HG03575 (cell line): ENCODE results near the gene ALG12.
"Not testable (repeated sequence)": the region's sequence is repeated elsewhere in the genome, so short reads cannot be mapped to it uniquely, and the experiment has no call there.

Experiments
- ATAC-seq: cut with Tn5 transposase; IDR thresholded peaks from one replicate; pipeline ENCODE4 v1.9.1; 2021; ENCODE audit not compliant: unreplicated experiment, insufficient number of reproducible peaks, low FRiP score; ENCODE audit errors: extremely low read depth

Gene ALG12

DNA sequence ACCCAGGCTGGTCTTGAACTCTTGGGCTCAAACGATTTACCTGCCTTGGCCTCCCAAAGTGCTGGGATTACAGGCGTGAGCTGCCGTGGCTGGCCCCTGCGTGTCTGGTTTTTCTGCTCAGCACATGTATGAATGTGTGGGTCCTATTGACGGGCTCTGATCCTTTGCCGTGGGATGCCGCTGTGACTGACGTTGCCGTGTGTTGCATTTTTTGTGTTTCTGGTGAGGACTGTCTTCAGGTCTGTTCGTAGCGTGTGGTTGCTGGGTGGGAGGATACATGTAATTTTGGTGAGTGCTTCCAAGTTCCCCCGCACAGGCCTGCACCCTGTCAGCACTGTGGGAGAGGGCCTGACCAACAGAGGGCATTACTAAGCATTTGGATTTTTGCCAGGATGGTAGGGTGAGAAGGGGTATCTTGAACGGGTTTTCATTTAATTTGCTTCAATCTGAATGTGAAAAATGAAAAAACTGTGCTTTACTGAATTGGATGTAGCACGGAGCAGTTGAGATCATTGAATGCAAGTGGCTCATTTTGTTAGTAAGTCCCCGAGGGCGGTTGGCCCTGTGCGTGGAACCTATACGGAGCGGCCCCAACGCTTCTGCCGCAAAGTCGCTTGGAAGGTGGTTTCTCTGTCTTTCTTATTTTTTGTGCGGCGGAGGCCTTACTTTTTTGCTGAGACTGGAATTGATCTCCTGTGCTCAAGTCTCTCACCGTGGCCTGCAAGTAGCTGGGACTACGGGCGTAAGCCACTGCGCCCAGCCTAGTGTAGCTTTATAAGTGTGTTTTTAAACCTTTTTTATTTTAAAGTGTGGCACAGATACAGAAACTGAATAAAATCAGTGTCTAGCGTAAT, 56.4 kb downstream of the ALG12 start:
- ATAC-seq, result no peak

DNA sequence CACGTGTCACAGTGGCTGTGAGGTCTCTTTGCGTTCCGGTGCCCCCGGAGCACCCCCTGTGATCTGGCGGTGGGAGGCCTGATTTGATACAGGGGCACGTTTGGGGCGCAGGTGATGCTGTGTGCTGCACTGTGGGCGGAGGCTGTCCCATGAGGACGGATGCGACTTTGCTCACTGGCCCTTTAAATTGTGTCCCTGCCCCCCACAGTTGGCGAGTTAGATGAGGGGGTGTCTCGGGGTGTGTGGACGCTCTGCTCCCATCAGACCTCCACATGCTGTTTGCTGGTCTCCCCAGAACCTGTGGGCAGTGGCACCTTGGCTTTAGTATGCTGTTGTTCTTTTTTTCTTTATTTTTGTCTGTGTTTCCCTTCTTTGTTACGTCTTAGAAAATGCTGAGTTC, 59.4 kb downstream of the ALG12 start:
- ATAC-seq, result no peak

- no peak for ATAC-seq
Measured at GRCh38 chr22:49856766-49857618, 61.2 kb downstream of the ALG12 start.

GRCh38 chr22:49856343-49856742, 61.9 kb downstream of the ALG12 start:
- ATAC-seq, result no peak

- no peak for ATAC-seq
Measured at GRCh38 chr22:49855251-49855911, 62.9 kb downstream of the ALG12 start.

DNA sequence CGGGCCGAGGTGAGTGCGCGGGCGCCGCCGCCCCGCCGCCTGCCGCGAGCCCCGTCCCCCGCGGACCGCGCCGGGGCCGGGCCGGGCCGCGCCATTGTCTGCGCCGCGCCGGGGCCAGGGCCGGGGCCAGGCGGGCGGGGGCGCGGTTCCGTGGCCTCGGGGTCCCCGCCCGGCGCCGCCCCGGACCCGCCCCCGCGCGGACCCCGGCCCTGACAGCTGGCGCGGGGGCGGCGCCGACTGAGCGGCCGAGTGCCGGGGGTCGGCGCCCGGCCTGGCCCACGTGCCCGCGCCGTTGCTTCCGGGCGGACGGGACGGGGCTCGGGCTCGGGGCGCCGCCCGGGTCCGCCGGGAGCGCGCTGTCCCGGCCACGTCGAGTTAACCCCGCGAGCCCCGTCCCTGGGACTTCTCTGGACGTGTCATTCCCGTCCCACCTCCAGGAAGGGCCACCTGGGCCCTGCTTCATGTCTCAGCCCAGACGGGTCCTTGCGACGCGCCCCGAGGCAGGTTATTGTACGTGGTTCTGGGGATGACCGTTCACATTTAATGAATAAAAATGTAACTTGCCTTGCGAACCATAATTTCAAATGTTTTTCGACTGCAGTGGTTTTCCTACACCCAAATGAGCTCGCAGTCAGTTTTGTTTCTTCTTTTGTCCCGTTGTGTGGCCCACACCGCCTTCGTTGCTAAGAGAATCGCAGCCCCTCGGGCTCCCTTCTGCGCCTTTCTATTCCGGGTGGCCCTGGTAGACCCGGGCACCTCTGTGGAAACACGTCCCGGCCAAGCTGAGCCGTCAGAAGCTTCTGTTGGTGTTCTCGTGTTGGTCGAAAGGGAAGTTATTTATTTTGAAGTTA, 64.0 kb downstream of the ALG12 start:
- ATAC-seq, result no peak

DNA sequence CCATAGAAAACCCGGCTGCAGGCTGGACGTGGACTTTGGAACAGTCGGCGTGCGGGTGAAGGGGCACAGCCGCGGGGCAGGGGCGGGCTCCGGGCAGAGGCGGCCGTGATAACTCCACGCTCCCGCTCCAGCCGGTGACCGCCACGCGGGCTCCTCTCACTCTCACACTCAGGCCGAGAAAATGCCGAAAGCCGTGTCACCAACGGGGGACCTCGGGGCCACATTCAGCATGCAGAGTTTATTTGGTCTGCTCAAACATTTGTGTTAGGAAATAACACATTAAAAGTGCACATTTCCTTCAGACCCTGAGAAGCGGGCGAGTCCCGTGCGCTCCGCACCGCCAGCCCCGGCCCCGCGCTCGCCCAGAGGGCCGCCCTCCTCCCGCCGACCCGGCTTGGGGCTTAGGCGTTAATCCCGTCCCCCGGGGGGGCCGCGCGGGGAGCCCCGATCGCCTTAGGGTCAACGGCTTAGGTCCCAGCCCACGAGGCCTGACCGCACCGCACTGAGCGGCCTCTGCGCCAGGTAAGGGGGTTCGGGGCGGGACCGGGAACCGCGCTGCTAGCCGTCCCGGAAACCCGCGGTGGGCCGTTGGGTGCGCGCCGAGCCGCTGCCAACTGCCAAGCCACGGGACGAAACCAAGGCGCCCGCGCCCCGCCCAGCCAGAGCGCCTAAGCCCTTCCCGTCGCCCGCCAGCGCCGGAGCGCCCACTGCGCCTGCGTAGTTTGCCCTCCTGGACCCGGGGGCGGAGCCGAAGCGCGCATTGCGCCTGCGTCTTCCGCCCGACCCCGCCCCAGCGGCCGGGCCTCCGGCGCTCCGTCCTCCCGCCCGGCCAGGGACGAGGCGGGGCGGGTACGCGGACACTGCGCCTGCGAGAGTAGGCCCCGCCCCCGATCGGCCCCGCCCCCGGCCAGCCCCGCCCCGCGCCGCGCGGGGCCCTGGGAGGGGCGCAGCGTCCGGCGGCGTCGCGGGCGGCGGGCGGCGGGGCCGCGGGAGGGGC, 65.0 kb downstream of the ALG12 start, which contains the start of gene ZBED4:
TSS of gene ZBED4 (plus strand) at position 947 of the 997 bp plus-strand sequence. CDS start 29,819 bp downstream, outside the sequence.
- peak; percentile 45 for ATAC-seq

- not testable (repeated sequence) for ATAC-seq
Measured at GRCh38 chr22:49852568-49852897, 65.7 kb downstream of the ALG12 start.

GRCh38 chr22:49850959-49851802, 67.1 kb downstream of the ALG12 start:
- no peak for ATAC-seq
